ENCODE results near the gene MX2.

The MX2 gene

GRCh38 chr21:41442481-41443186 lies 80.8 kb downstream of the MX2 start:
- DNase-seq: no peak

- DNase-seq: no peak
These were observed 81.7 kb downstream of the MX2 start for GRCh38 chr21:41443562-41443961.

GRCh38 chr21:41444703-41445464 lies 83.1 kb downstream of the MX2 start:
- no peak for DNase-seq

- no peak for DNase-seq
These were observed 83.6 kb downstream of the MX2 start for GRCh38 chr21:41445465-41445862.

DNA sequence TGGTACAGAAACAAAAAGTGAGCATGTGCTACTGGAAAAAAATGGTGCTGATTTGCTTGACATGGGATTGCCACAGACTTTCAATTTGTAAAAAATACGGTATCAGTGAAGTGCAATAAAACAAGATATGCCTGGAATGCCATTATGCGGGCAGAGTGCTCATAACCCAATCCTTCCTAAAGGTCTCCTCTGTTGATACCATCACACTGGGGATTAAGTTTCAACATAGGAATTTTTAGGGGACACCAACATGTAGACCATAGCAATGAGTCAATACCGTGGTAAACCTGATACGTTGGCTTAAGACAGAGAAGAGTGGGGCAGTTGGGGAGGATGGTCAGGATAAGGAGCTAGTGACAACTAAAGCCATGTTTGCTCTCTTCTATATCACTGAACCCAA lies 84.8 kb downstream of the MX2 start:
- no peak for DNase-seq

DNA sequence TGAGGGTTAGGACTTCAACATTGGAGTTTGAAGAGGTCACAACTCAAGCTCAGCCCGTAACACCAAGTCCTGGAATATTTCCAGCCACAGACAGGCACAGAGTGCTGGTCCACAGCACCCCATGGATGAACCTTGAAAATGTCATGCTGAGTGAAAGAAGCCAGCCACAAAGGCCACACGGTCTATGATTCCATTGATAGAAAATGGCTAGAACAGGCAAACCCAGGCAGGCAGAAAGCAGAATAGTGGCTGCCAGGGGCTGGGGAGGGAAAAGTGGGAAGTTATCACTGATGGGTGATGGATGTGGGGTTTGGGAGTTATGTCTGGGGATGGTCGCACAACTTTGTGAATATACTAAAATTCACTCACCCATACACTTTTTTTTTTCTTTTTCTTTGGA lies 85.5 kb downstream of the MX2 start:
- no peak for DNase-seq

- DNase-seq: no peak
These were observed 87.8 kb downstream of the MX2 start for GRCh38 chr21:41449613-41450012.

GRCh38 chr21:41451753-41452676 lies 90.2 kb downstream of the MX2 start:
- DNase-seq: no peak

- DNase-seq: no peak
These were observed 91.4 kb downstream of the MX2 start for GRCh38 chr21:41453198-41453597.

- DNase-seq: no peak
These were observed 91.9 kb downstream of the MX2 start for GRCh38 chr21:41453761-41454160.

DNA sequence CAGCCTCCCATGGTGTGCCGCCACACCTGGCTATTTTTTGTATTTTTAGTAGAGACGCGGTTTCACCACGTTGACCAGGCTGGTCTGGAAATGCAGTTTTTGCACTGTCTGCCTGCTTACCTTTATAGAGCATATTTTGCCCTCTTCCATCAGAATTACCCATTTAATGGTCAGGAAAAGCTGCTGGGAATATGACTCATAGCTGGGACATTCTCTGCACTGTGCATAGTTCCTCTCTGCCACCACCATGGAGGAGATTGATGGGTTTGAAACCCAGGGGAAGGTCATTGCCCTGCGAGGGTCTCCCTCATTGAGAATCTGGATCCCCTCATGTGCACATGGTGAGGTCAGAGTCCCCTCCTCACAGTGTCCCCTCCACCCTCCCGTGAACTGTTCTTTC lies 96.3 kb downstream of the MX2 start:
- DNase-seq: no peak

DNA sequence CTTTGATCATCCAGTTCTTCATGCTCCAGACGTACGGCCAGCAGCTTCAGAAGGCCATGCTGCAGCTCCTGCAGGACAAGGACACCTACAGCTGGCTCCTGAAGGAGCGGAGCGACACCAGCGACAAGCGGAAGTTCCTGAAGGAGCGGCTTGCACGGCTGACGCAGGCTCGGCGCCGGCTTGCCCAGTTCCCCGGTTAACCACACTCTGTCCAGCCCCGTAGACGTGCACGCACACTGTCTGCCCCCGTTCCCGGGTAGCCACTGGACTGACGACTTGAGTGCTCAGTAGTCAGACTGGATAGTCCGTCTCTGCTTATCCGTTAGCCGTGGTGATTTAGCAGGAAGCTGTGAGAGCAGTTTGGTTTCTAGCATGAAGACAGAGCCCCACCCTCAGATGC lies 96.7 kb downstream of the MX2 start:
- no peak for DNase-seq
